Activated CD4-positive, CD25-positive, alpha-beta regulatory T cell treated with anti-CD3 and anti-CD28 coated beads, Interleukin-2, amount 50 U/mL, for 72 hours (primary cell): ENCODE data around the gene ACKR3.

Experiments
- DNase-seq: peaks from one replicate; pipeline ENCODE4 v3.0.0; 2021

Gene ACKR3

DNA sequence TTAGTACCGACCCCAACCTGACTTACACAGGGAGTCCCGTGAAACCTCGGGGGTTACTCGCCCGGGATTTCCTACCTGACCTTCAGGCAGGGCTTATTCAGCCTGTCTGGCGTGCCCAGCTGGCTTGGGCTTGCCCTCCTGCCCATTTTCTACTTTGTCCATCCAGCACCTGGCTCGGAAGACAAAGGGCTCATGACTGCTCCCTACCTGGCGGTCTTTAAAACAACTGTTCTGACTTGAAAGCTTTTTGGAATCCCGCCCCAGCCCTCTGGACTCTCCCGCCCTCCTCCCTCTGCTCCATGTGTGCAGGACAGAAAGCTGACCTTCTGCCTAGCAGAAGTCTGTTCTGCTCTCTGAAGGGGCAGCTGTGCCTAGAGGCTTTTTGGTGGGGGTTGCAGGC lies 43.1 kb downstream of the ACKR3 start:
- no peak for DNase-seq

DNA sequence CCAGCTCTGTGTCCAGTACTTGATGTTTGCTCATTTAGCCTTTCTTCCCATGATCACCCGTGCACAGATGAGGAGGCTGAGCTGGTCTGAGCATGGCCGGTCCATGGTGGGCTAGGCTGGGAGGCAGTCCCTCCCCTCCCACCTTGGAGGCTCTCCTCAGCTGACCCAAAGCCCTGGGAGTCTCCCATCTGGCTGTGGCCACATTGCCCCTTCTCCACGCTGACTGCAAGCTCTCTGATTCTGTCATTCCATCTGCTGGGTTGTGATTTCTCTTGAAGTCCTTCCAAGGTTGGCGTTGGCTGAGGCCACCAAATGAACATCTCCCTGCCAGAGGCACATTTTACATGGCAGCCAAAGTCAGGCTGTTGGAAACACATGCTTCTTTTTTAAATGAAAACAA lies 44.0 kb downstream of the ACKR3 start:
- no peak for DNase-seq

DNA sequence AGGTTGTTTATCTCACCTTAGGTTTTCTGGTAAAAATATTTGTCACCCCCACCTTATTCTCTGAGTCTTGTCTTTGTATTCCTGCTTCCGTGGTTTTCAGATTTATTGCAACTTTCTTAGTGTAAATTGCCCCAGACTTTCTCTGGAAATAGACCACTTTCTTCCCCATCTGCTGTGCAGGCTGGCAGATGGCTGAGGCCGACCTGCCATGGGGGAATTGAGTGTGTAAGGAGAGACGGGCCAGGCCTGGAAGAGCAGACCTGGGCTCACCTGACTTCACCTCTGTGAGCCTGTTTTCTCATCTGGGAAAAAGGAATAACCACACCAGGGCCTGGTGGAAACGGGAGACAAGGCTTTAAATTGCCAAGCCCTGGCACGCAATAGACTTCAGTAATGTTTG lies 44.9 kb downstream of the ACKR3 start:
- no peak for DNase-seq

- no peak for DNase-seq
These were observed 46.4 kb downstream of the ACKR3 start for GRCh38 chr2:236616031-236616430.

DNA sequence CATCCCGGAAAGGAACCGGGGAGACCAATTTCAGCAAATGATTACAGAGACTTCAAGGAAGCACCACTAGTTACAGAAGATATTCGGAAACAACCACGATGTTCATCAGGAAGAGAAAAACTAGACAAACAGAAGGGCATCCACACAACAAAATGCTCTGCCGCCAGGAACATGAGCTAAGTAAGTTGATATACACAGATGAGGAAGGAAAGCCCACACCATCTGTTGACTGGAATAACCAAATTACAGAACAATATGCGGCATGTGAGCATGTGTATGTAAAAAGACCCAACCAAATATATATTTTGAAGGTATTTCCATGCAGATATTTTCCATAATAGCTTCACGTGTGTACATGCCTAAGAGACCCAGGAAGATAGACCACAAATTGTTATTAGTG lies 47.0 kb downstream of the ACKR3 start:
- no peak for DNase-seq

DNA sequence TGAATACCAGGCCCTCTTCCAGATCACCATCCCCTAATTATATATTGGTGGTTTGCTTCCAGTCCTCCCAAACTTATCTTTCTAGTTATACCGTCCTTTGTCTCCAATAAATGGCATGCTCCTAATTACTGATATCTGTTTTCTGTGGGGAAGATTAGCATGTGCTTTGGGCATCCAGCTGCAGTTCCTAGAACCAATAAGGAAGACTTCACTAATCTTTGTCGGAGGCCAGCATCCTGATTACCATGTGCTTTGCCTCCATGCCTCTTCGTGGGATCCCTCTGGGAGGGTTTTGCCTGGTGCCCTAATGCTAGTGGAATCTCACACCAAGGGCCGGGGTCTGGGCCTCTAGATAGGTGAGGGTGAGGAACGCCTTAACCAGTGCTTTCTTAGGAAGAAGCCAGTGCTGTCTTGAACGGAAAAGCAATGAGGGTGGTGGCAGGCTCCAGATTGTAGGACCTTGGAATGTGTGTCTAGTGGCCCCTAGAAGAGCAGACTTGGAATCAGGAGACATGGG lies 47.7 kb downstream of the ACKR3 start:
- no peak for DNase-seq

DNA sequence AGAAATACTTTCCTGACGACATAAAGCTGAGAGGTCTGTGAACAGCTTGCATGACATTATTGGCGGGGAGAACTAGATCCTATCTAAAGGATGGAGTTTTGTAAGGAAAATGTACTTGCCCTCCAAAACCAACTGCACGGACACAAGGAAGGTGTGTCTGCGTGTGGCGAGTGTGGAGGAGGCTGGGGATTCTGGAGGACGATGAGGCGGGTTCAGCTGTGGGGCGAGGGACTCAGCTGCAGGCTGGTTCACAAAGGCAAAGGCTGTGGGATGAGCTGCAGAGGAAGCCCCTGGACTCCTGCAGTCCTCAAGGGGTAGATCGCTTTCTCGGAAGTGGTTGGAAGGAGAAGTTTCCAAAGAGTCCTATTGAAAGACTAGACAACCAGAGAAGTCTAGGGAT lies 48.2 kb downstream of the ACKR3 start:
- DNase-seq: no peak

DNA sequence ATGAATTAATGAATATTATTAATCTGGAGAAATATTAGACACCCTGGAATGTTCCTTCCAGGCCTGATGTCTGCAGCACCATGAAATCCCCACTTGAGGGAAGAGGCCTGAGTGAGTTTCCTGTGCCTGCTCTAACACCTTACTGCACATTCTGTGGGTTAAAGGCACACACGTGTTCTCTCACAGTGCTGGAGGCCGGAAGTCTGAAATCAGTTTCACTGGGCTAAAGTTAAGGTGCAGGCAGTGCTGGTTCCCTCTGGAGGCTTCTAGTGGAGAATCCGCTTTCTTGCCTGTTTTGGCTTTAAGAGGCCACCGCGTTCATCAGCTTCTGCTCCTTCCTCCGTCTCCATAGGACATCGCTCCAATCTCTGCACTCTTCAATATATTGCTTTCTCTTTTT lies 48.7 kb downstream of the ACKR3 start:
- DNase-seq: no peak

DNA sequence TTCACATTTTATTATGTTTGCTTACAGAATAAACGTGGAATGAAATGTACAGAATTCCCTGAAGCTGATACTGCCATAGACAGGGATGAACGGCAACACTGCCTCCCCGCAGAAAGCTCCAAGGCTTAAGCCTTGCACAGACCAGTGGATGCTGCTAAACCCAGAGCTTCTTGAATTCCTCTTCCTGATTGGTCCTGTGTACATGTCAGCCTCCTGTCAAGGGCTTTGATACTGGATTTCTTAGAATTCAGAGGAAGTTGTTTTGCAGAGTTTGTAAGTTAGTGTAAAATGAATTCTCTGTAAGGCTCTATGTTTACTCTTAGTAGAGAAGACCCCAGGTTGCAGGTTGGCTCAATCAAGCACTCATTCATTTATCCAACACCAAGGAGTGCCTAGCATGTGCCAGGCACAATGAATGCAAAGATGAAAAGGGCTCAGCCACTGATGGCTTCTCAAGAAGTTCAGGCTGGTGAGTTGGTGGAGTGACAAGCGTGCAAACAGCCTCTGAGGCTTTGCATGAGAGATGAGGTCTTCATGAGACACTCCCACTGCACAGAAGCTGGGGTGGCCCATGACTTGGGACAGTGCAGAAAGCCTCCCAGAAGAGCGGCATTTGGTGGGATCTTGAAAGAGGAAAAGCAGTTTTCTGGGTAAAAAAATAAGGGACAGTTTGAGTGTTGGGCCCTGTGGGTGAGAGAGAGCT lies 50.4 kb downstream of the ACKR3 start:
- DNase-seq: no peak

- DNase-seq: no peak
These were observed 52.2 kb downstream of the ACKR3 start for GRCh38 chr2:236621786-236622185.

GRCh38 chr2:236622201-236622600 lies 52.6 kb downstream of the ACKR3 start:
- DNase-seq: no peak

- no peak for DNase-seq
These were observed 53.0 kb downstream of the ACKR3 start for GRCh38 chr2:236622660-236623059.

DNA sequence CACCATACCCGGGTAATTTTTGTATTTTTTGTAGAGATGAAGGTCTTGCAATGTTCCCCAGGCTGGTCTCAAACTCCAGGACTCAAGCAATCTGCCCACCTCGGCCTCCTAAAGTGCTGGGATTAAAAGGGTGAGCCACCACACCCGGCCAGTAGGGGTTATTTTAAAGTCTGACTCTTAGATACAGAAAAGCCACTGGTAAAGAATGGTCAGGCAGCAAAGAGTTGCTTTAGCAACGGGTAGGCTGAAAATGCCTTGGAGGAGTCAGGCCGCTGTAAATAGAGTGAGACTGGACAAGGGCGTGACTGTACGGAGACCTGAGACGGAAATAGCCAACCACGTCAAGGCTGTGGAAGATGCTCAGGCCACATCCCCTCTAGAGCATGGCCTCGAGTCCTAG lies 54.2 kb downstream of the ACKR3 start:
- DNase-seq: no peak

GRCh38 chr2:236625156-236625690 lies 55.6 kb downstream of the ACKR3 start:
- DNase-seq: no peak

GRCh38 chr2:236626391-236627150 lies 56.9 kb downstream of the ACKR3 start:
- no peak for DNase-seq

DNA sequence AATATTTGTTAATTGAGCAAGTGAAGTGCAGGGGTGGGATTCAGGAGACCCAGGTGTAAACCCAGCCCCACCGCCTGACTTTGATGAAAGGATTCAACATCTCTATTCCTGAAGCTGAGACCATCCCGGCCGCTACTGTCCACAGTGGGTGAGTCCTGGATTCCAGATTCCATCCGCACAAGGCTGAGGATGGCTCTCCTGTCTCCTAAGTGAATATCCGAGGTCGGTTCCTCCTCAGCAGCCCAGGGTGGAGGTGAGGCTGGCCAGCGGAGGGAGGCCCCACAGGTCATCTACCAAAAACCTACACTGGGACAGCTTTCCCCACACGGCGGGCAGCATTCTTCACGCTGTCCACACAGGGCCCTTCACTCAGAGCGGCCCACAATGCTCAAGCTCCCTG lies 57.6 kb downstream of the ACKR3 start:
- DNase-seq: no peak

- no peak for DNase-seq
These were observed 58.2 kb downstream of the ACKR3 start for GRCh38 chr2:236627841-236628240.

GRCh38 chr2:236628256-236628901 lies 58.8 kb downstream of the ACKR3 start:
- no peak for DNase-seq

DNA sequence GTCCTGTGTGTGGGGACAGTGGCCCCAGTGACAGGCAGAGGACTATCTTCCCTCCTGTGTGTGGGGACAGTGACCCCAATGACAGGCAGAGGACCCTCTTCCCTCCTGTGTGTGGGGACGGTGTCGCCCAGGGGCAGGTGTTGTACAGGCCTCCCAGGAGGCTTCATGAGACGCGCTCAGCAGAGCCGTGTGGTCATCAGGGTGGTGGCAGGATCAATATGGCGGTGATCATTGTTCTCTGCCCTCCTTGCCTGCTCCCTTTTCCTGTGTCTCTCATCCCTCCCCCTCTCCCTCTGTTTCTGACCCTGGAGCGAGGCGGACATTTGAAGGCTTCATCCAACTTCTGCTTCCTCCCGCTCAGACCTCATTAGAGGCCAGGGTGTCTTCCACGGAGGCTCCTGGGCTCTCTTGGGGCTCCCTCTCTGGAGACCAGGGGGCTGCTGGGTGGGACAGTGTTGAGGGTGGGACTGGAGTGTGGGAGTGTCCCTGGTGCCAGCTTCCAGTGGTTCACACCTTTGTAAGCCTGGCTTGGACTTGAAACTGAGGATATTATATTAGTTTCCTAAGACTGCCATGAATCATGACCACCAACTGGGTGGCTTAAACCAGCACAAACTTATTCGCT lies 59.5 kb downstream of the ACKR3 start:
- DNase-seq: no peak

DNA sequence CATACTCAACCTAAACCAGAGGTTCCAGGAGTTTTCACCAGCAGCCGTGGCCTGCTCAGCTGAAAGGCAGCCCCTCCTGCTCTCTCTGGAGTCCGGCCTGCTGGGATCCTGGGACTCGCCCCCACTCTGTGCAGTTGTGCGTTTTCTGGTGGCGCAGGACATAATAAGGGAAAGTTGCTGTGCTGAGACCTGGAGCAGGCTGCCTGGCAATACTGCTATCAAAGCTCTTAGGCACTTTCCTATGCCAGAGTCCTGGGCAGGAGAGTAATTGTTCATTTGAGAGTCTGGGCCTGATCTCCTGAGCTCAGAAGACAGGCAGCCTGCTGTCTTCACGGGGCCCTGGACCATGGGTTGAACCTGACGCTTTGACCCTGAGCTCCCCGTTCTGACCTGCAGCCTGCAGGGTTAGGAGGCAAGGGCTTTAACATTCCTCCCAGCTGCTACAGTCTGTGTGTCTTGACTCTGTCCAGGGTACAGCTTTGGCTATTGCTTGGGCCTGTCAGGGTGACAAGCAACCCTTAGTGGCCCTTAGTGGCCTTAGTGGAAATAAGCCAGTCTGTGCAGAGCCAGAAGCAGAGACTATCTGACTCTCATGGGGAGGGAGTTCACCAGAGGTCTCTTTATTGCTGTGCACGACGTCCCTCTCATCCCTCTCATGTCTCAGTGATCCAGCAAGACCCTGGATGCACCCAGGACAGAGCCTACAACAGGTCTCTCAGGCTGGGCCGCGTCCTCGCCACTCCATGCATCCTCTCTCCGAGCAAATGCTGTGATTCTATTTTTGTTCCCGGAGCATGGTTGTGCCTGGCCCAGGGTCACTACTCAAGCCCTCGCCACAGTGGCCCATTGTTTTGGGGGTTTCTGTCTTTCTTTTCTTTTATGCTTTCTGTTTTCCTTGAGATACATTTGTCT lies 60.6 kb downstream of the ACKR3 start:
- no peak for DNase-seq

GRCh38 chr2:236631281-236631855 lies 61.7 kb downstream of the ACKR3 start:
- no peak for DNase-seq

GRCh38 chr2:236631856-236632291 lies 62.2 kb downstream of the ACKR3 start:
- no peak for DNase-seq
